SU-DHL-6 (cell line): Measurements from ENCODE around the gene PPFIBP1.

Experiments used
- H2AFZ ChIP-seq: fragments of 200-600 bp; sonication (generic); 2 replicates; pipeline ENCODE4 v1.6.1; 2014; ENCODE audit warnings: low read depth, mild to moderate bottlenecking, moderate library complexity, mixed read lengths, antibody characterized with exemption, low read length; ENCODE audit not compliant: severe bottlenecking
- H3F3A ChIP-seq: fragments of 200-600 bp; shearing (Covaris generic); 2 replicates; pipeline ENCODE4 v1.6.0; 2016; ENCODE audit warnings: antibody characterized with exemption, mild to moderate bottlenecking; ENCODE audit not compliant: insufficient read depth
- H3K27ac ChIP-seq: fragments of 200-600 bp; sonication (generic); 2 replicates; pipeline ENCODE4 v1.5.1; 2016; ENCODE audit warnings: low read depth, mild to moderate bottlenecking, low read length, moderate library complexity, mixed read lengths
- H3K27me3 ChIP-seq: fragments of 200-600 bp; sonication (generic), shearing (Covaris generic); 2 replicates; pipeline ENCODE4 v1.6.0; 2014; ENCODE audit warnings: mild to moderate bottlenecking, low read length
- H3K36me3 ChIP-seq: fragments of 200-600 bp; sonication (generic); 2 replicates; pipeline ENCODE4 v1.6.1; 2014; ENCODE audit warnings: mild to moderate bottlenecking, low read length, mixed read lengths
- H3K4me2 ChIP-seq: fragments of 300-600, 200-600 bp; shearing (Covaris generic), sonication (generic); 2 replicates; pipeline ENCODE4 v1.6.0; 2014; ENCODE audit warnings: low read length, low read depth, mild to moderate bottlenecking; ENCODE audit not compliant: poor library complexity, severe bottlenecking
- H3K4me3 ChIP-seq: fragments of 200-600 bp; sonication (generic); 2 replicates; pipeline ENCODE4 v1.5.1; 2014; ENCODE audit warnings: antibody characterized with exemption, low read length, mild to moderate bottlenecking, mixed read lengths; ENCODE audit not compliant: insufficient read depth, poor library complexity, severe bottlenecking
- H3K79me2 ChIP-seq: fragments of 200-600 bp; sonication (generic); 2 replicates; pipeline ENCODE4 v1.6.1; 2014; ENCODE audit warnings: mild to moderate bottlenecking, low read length, moderate library complexity; ENCODE audit not compliant: insufficient read depth
- H3K9ac ChIP-seq: fragments of 200-600 bp; sonication (generic); 2 replicates; pipeline ENCODE4 v1.7.0; 2014; ENCODE audit warnings: mild to moderate bottlenecking, low read length
- H3K9me2 ChIP-seq: fragments of 200-600 bp; sonication (generic); replicated peaks from 2 replicates; pipeline ENCODE4 v1.6.1; 2014; ENCODE audit warnings: low read length; ENCODE audit not compliant: insufficient read depth
- H3K9me3 ChIP-seq: fragments of 200-600 bp; sonication (generic); 2 replicates; pipeline ENCODE4 v1.6.1; 2014; ENCODE audit warnings: low read length, mixed read lengths; ENCODE audit not compliant: insufficient read depth
- H4K20me1 ChIP-seq: fragments of 200-600 bp; sonication (generic); 2 replicates; pipeline ENCODE4 v1.6.1; 2014; ENCODE audit warnings: low read depth, mild to moderate bottlenecking, antibody characterized with exemption, low read length, moderate library complexity, mixed read lengths
- EZH2phosphoT487 ChIP-seq: fragments of 200-600 bp; sonication (generic), shearing (Covaris generic); conservative IDR thresholded peaks from 2 replicates; pipeline ENCODE4 v1.6.1; 2018; ENCODE audit warnings: mild to moderate bottlenecking, antibody characterized with exemption, low read length, moderate library complexity, mixed read lengths
- TF ChIP-seq, protein P1 (sequence below): fragments of 200-600 bp; sonication (generic); IDR thresholded peaks from one replicate; pipeline ENCODE4 v1.5.1; 2017; ENCODE audit warnings: antibody characterized with exemption, mild to moderate bottlenecking, low read length, moderate library complexity; ENCODE audit not compliant: insufficient read depth, poor library complexity, severe bottlenecking

PPFIBP1 gene

DNA sequence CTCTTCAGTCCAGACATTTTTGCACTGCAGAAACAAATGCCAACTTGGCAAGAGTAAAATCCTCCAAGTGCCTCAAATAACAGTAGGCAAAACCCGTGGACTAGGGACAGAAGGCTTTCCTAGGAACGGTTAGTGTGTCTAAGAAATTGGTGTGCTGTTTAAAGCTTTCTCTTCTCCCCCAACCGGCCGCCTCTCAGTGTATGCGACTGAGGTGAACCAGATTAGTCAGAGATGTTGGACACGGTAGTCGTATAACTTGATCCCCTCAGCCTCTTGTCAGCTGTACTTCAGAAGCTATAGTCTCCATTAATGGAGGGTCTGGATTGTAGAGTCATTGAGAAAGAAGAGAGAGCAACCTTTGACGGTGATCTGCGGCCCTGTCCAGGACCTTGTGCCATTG lies 21.7 kb downstream of the PPFIBP1 start:
- TF ChIP-seq, protein P1, sequence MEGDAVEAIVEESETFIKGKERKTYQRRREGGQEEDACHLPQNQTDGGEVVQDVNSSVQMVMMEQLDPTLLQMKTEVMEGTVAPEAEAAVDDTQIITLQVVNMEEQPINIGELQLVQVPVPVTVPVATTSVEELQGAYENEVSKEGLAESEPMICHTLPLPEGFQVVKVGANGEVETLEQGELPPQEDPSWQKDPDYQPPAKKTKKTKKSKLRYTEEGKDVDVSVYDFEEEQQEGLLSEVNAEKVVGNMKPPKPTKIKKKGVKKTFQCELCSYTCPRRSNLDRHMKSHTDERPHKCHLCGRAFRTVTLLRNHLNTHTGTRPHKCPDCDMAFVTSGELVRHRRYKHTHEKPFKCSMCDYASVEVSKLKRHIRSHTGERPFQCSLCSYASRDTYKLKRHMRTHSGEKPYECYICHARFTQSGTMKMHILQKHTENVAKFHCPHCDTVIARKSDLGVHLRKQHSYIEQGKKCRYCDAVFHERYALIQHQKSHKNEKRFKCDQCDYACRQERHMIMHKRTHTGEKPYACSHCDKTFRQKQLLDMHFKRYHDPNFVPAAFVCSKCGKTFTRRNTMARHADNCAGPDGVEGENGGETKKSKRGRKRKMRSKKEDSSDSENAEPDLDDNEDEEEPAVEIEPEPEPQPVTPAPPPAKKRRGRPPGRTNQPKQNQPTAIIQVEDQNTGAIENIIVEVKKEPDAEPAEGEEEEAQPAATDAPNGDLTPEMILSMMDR: no peak
- no peak for TF ChIP-seq EZH2phosphoT487
- Histone ChIP-seq H3K4me2 (no peak overlapping the region), H4K20me1 (no peaks in the 10 kb centered on the region), H3K79me2 (no peaks in the 10 kb centered on the region), H2AFZ (no peak overlapping the region), H3K9me3 (no peaks in the 10 kb centered on the region), H3K27ac (no peak overlapping the region), H3K9me2 (no peaks in the 10 kb centered on the region), H3K36me3 (no peaks in the 10 kb centered on the region), H3K4me3 (no peak overlapping the region), H3K27me3 (no peaks in the 10 kb centered on the region), H3K9ac (no peak overlapping the region), H3F3A (no peaks in the 10 kb centered on the region)

DNA sequence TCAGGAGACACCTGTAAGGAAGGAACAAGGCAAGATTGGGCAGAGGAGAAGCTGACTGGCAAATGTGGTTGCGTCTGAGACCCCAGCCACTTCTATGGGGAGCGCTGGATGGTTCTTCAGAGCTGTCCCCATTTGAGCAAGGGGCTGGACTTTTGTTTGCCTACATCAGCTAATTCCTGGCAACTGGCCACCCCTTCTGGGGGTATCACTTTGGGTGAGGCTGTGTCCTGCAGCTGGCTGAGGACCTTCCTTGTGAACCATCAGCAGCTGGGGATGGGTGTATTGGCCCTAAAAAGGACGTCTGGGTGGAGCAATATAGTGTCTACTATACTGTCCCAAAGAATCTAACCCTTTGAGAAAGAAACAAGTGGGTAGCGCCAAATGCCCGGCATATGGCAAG lies 23.6 kb downstream of the PPFIBP1 start:
- no peak overlapping the region for H3K27ac ChIP-seq
- TF ChIP-seq, protein P1: no peak
- TF ChIP-seq EZH2phosphoT487: no peak

DNA sequence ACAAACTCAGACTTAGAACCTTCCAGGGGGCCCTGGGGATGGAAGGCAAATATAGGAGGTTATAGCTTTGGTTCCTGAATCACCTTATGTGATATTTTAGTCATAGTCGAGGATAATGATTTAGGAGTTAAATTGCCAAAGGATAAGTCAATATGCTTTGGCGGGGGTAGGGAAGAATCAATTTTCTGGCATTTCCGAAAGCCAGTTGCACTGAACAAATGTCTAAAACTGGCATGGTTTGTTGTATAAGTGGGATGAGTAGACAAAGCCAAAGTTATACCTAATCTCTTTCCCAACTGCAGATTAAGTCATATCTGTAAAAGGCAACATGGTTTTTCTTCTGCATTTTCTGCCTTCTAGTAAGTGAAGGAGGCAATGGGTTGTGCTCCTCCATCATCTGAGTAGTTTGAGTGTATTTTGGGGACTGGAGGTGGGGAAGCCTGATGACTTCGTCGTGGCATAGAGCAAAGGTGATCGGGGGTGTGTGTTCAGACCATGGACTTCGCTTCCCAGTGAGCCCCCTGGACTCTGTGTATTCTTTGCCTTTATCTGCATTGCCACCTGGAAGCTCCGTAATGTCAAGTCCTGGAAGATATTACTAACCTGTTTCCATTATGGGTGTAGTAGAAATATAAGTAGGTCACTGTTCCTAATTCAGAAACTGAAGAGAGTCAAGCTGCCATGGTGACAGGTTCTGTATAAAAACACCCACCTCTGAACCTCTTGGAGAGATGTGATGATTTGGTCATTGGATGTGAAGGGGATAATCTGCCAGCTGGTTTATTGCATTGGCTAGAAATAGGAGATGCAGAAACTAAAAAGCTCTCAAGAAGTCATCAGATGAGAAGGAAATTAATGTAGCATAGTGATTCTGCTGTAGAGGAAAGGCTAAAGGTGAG lies 24.5 kb downstream of the PPFIBP1 start:
- no peak overlapping the region for H3K4me3 ChIP-seq
- H3K4me2 ChIP-seq: no peak overlapping the region
- no peaks in the 10 kb centered on the region for H3F3A ChIP-seq
- no peaks in the 10 kb centered on the region for H3K27me3 ChIP-seq
- H2AFZ ChIP-seq: no peak overlapping the region
- no peaks in the 10 kb centered on the region for H3K36me3 ChIP-seq
- H3K27ac ChIP-seq: no peak overlapping the region
- H3K9ac ChIP-seq: no peak overlapping the region
- no peaks in the 10 kb centered on the region for H4K20me1 ChIP-seq
- H3K9me2 ChIP-seq: no peaks in the 10 kb centered on the region
- H3K79me2 ChIP-seq: no peaks in the 10 kb centered on the region
- no peaks in the 10 kb centered on the region for H3K9me3 ChIP-seq
- TF ChIP-seq EZH2phosphoT487: no peak
- TF ChIP-seq, protein P1: no peak

More for the DNA sequence above, 23.6 kb downstream of the PPFIBP1 start:
- Histone ChIP-seq H2AFZ (no peak overlapping the region), H3K9me3 (no peaks in the 10 kb centered on the region), H3F3A (no peaks in the 10 kb centered on the region), H4K20me1 (no peaks in the 10 kb centered on the region), H3K4me3 (no peak overlapping the region), H3K36me3 (no peaks in the 10 kb centered on the region), H3K79me2 (no peaks in the 10 kb centered on the region), H3K9ac (no peak overlapping the region), H3K27me3 (no peaks in the 10 kb centered on the region), H3K4me2 (no peak overlapping the region), H3K9me2 (no peaks in the 10 kb centered on the region)
